Vagina (tissue), 2 donors: ENCODE data around the gene DOCK4. TPM values are rescaled to one million over a fixed set of nuclear protein-coding genes. Genes with fewer than 3 reads are reported as not detected.

ENCODE experiments used
- DNase-seq, 2 donors: peaks; one replicate each; pipeline ENCODE4 v3.0.0-alpha.2; 2017; ENCODE audit errors: extremely low spot score in 2 of 2
- H3K27ac ChIP-seq: fragments of 200-600 bp; sonication (generic); one replicate; pipeline ENCODE4 v1.5.1; 2019
- H3K27me3 ChIP-seq: fragments of 200-600 bp; sonication (generic); one replicate; pipeline ENCODE4 v1.5.1; 2019
- H3K36me3 ChIP-seq, 2 donors: fragments of 200-600 bp; sonication (generic); one replicate each; pipeline ENCODE4 v1.5.1; 2017 to 2019
- H3K4me1 ChIP-seq: fragments of 200-600 bp; sonication (generic); one replicate; pipeline ENCODE4 v1.5.1; 2019
- H3K4me3 ChIP-seq, 2 donors: fragments of 200-600 bp; sonication (generic); 1 replicate in 1 of 2; 2 replicates in 1 of 2; pipeline ENCODE4 v1.5.1; 2016 to 2019
- H3K9me3 ChIP-seq: fragments of 200-600 bp; sonication (generic); one replicate; pipeline ENCODE4 v1.5.1; 2019
- CTCF ChIP-seq, 3 experiments: fragments of 450-650 bp in 2 of 3; fragments of 200-600 bp in 1 of 3; sonication (generic) in 1 of 3; IDR thresholded peaks; one replicate each; pipeline ENCODE4 v1.5.1; 2017 to 2019; ENCODE audit warnings: antibody characterized with exemption in 3 of 3, mild to moderate bottlenecking in 2 of 3, moderate library complexity in 2 of 3
- POLR2A ChIP-seq, 2 donors: fragments of 450-650 bp; IDR thresholded peaks; one replicate each; pipeline ENCODE4 v1.6.1; 2017; ENCODE audit warnings: antibody characterized with exemption in 2 of 2, mild to moderate bottlenecking in 2 of 2, moderate library complexity in 2 of 2
- POLR2AphosphoS5 ChIP-seq, 2 donors: sonication (generic); formaldehyde crosslinking; IDR thresholded peaks; one replicate each; pipeline ENCODE4 v1.9.0; 2017; ENCODE audit warnings: antibody characterized with exemption in 2 of 2, mild to moderate bottlenecking in 2 of 2, low read depth in 1 of 2; ENCODE audit not compliant: insufficient read depth in 1 of 2
- intact Hi-C: fragments of 100-400 bp; cut with DNase I; formaldehyde crosslinking; loops from one replicate; pipeline ENCODE4 v1.15.1; 2023
- total RNA-seq: library from RNA; depleted of rRNA; stranded (reverse); fragments of >200 nt; gene quantifications from one replicate; pipeline ENCODE4 v1.2.3, GENCODE V29; 2016

Gene DOCK4
- total RNA-seq, 1 donor from 2014 or later = 40.3 TPM

GRCh38 chr7:112050250-112050881 lies 155.8 kb downstream of the DOCK4 start:
- H3K27me3 ChIP-seq = no peaks in the 10 kb centered on the region
- H3K4me3 ChIP-seq = no peak overlapping the region
- H3K27ac ChIP-seq = no peak overlapping the region
- H3K4me1 ChIP-seq = peaks cover 16% of the 10 kb centered on the region
- no peaks in the 10 kb centered on the region for H3K36me3 ChIP-seq
- no peaks in the 10 kb centered on the region for H3K9me3 ChIP-seq
- DNase-seq = no peak
- TF ChIP-seq CTCF (IDR thresholded peaks at IDR 0.05) = no peak
- TF ChIP-seq POLR2AphosphoS5 (IDR thresholded peaks at IDR 0.05; ENCODE audit: insufficient read depth in 1 of 2, low read depth in 1 of 2) = no peak
- TF ChIP-seq POLR2A (IDR thresholded peaks at IDR 0.05) = no peak
- intact Hi-C loops = no loop called here

- intact Hi-C loops = no loop called here
- no peak for DNase-seq
- Histone ChIP-seq H3K4me3 (no peak overlapping the region), H3K27ac (no peak overlapping the region), H3K36me3 (no peaks in the 10 kb centered on the region), H3K27me3 (no peaks in the 10 kb centered on the region), H3K4me1 (peaks cover 16% of the 10 kb centered on the region), H3K9me3 (no peaks in the 10 kb centered on the region)
- TF ChIP-seq POLR2A (IDR thresholded peaks at IDR 0.05) (no peak), POLR2AphosphoS5 (IDR thresholded peaks at IDR 0.05; ENCODE audit: insufficient read depth in 1 of 2, low read depth in 1 of 2) (no peak), CTCF (IDR thresholded peaks at IDR 0.05) (no peak)
These were observed 156.5 kb downstream of the DOCK4 start for GRCh38 chr7:112049555-112050249.

GRCh38 chr7:112047421-112047820 lies 158.8 kb downstream of the DOCK4 start:
- H3K36me3 ChIP-seq = no peaks in the 10 kb centered on the region
- intact Hi-C loops = no loop called here
- no peak for DNase-seq
- H3K4me3 ChIP-seq = no peak overlapping the region
- no peak for TF ChIP-seq POLR2AphosphoS5 (IDR thresholded peaks at IDR 0.05; ENCODE audit: insufficient read depth in 1 of 2, low read depth in 1 of 2)
- H3K4me1 ChIP-seq = peaks cover 11% of the 10 kb centered on the region
- no peaks in the 10 kb centered on the region for H3K27me3 ChIP-seq
- no peak overlapping the region for H3K27ac ChIP-seq
- H3K9me3 ChIP-seq = no peaks in the 10 kb centered on the region

- Histone ChIP-seq H3K27me3 (no peaks in the 10 kb centered on the region), H3K36me3 (no peaks in the 10 kb centered on the region), H3K4me1 (peaks cover 10% of the 10 kb centered on the region), H3K4me3 (no peak overlapping the region), H3K27ac (no peak overlapping the region), H3K9me3 (no peaks in the 10 kb centered on the region)
- intact Hi-C loops = no loop called here
- no peak for DNase-seq
- TF ChIP-seq CTCF (IDR thresholded peaks at IDR 0.05) = no peak
These were observed 161.0 kb downstream of the DOCK4 start for GRCh38 chr7:112045222-112045621.

GRCh38 chr7:112042631-112043030 lies 163.6 kb downstream of the DOCK4 start:
- Histone ChIP-seq H3K4me1 (no peaks in the 10 kb centered on the region), H3K4me3 (no peak overlapping the region), H3K27me3 (no peaks in the 10 kb centered on the region), H3K9me3 (no peaks in the 10 kb centered on the region), H3K27ac (no peak overlapping the region), H3K36me3 (no peaks in the 10 kb centered on the region)
- intact Hi-C loops = no loop called here
- TF ChIP-seq CTCF (IDR thresholded peaks at IDR 0.05) = no peak
- TF ChIP-seq POLR2A (IDR thresholded peaks at IDR 0.05) = no peak
- no peak for TF ChIP-seq POLR2AphosphoS5 (IDR thresholded peaks at IDR 0.05; ENCODE audit: insufficient read depth in 1 of 2, low read depth in 1 of 2)
- DNase-seq = no peak
